ENCODE measurements around the gene ZFP64.
"Not testable (repeated sequence)": the region's sequence is repeated elsewhere in the genome, so short reads cannot be mapped to it uniquely, and the experiment has no call there.

DNA sequence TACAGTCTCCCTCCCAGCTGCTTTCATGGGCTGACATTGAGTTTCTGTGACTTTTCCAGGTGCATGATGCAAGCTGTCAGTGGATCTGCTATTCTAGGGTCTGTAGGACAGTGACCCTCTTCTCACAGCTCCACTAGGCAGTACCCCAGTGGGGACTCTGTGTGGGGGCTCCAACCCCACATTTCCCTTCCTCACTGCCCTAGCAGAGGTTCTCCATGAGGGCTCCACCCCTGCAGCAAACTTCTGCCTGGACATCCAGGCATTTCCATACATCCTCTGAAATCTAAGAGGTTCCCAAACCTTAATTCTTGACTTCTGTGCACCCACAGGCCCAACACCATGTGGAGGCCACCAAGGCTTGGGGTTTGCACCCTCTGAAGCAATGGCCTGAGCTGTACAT is 29.3 kb upstream of the ZFP64 start:
- TF ChIP-seq EZH2 (IDR thresholded peaks at IDR 0.05; ENCODE audit: low read depth) = not testable (repeated sequence)
- TF ChIP-seq, protein P1, sequence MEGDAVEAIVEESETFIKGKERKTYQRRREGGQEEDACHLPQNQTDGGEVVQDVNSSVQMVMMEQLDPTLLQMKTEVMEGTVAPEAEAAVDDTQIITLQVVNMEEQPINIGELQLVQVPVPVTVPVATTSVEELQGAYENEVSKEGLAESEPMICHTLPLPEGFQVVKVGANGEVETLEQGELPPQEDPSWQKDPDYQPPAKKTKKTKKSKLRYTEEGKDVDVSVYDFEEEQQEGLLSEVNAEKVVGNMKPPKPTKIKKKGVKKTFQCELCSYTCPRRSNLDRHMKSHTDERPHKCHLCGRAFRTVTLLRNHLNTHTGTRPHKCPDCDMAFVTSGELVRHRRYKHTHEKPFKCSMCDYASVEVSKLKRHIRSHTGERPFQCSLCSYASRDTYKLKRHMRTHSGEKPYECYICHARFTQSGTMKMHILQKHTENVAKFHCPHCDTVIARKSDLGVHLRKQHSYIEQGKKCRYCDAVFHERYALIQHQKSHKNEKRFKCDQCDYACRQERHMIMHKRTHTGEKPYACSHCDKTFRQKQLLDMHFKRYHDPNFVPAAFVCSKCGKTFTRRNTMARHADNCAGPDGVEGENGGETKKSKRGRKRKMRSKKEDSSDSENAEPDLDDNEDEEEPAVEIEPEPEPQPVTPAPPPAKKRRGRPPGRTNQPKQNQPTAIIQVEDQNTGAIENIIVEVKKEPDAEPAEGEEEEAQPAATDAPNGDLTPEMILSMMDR (conservative IDR thresholded peaks at IDR 0.05) = not testable (repeated sequence)

Data from PC-9 (cell line).